KOPT-K1 (cell line): Measurements from ENCODE around the gene SCGN.

Experiments
- H3K27ac ChIP-seq: fragments of 200-600 bp; sonication (generic); 2 replicates; pipeline ENCODE4 v1.5.1; 2016; ENCODE audit warnings: antibody characterized with exemption, mild to moderate bottlenecking, low read depth, low read length; ENCODE audit not compliant: poor library complexity, severe bottlenecking
- H3K36me3 ChIP-seq: fragments of 200-600 bp; sonication (generic); 2 replicates; pipeline ENCODE4 v1.5.1; 2017; ENCODE audit warnings: antibody characterized with exemption, mild to moderate bottlenecking, low read length, moderate library complexity; ENCODE audit not compliant: insufficient read depth
- H3K9me3 ChIP-seq: fragments of 200-600 bp; sonication (generic); 2 replicates; pipeline ENCODE4 v1.5.1; 2017; ENCODE audit warnings: antibody characterized with exemption, low read length, mild to moderate bottlenecking; ENCODE audit not compliant: insufficient read depth, poor library complexity, severe bottlenecking

The SCGN gene

GRCh38 chr6:25628471-25629197 lies 23.4 kb upstream of the SCGN start:
- Histone ChIP-seq H3K9me3 (no peaks in the 10 kb centered on the region), H3K27ac (no peak overlapping the region), H3K36me3 (no peaks in the 10 kb centered on the region)

- Histone ChIP-seq H3K36me3 (no peaks in the 10 kb centered on the region), H3K9me3 (no peaks in the 10 kb centered on the region), H3K27ac (no peak overlapping the region)
Observed at GRCh38 chr6:25629198-25629576, 22.8 kb upstream of the SCGN start.

DNA sequence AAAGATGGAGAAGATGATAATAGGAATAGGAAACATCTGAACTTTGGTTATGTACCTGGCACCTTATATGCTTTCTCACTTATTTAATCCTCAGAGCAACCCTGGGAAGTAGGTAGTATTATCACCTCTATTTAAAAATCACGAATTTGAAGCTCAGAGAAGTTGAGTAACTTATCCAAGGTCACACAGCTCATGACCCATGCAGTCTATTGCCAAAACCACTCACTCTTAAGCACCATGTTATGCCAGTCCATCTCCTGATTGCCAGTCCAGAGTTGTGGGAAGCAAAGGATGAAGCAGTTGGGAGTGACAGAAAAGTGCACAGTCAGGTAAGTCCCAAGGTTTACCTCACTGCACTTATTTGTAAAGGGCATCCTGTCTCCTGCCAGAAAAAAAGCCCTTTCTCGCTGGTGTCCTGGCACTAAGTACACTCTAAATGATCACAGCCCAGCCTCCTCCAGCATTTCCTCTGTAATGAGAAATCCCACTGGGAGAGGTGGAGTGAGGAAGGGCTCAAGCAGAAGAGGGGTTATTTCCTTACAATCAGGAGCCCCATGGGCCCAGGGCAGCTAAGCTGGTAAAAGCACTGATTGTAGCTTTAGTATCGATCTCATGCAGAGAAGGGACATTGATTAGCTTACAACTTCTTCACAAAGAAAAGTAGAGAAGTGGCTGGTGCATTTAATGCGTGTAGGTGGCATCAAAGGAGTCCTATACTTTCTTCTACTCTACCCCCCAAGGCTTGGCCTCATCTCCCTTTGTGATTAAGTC lies 21.3 kb upstream of the SCGN start:
- Histone ChIP-seq H3K27ac (no peak overlapping the region), H3K36me3 (no peaks in the 10 kb centered on the region), H3K9me3 (no peaks in the 10 kb centered on the region)

DNA sequence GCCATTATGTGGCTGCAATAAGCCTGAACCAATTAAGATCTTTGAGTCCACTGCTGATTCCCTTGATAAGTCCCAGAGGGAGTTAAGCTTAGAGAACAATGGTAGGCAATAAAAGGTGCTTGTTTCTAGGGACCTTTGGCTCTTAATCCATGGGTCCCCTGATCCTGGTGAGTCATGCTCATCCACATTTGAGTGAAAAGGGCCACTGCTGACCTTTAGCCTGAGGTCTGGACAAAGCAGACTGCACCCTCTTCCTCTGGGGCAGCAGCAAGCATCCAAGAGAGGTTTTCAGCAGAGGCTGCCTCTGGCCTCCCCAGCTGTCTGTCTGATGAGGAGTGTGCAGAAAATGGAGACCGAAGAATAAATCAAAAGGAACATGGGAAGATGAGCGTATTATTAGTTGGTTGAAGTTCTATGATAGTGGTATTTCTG lies 16.1 kb upstream of the SCGN start:
- H3K27ac ChIP-seq, result no peak overlapping the region
- H3K9me3 ChIP-seq, result no peaks in the 10 kb centered on the region
- H3K36me3 ChIP-seq, result no peaks in the 10 kb centered on the region

- Histone ChIP-seq H3K36me3 (no peaks in the 10 kb centered on the region), H3K27ac (no peak overlapping the region), H3K9me3 (no peaks in the 10 kb centered on the region)
Observed at GRCh38 chr6:25637211-25637610, 14.8 kb upstream of the SCGN start.

DNA sequence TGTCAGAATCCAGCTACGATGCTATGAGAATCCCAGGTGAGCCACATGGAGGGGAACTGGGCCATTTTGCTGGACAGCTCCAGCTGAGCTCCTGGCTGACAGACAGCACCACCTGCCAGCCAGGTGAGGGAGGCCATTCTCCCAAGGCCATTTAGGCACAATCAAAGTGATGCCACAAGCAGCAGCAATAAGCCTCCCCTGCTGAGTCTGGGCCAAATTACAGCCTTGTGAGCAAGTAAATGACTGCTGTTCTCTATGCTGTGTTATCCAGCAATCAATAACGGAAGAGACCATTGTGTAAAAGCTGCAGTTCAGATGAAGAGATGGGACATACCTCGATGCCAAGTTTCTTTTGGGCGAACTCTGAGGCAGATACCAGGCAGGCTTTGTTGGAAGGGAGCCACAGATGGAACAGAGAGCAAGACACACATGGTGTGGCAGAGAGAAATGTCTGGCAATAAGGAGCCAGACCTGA lies 14.0 kb upstream of the SCGN start:
- Histone ChIP-seq H3K9me3 (no peaks in the 10 kb centered on the region), H3K36me3 (no peaks in the 10 kb centered on the region), H3K27ac (no peak overlapping the region)

DNA sequence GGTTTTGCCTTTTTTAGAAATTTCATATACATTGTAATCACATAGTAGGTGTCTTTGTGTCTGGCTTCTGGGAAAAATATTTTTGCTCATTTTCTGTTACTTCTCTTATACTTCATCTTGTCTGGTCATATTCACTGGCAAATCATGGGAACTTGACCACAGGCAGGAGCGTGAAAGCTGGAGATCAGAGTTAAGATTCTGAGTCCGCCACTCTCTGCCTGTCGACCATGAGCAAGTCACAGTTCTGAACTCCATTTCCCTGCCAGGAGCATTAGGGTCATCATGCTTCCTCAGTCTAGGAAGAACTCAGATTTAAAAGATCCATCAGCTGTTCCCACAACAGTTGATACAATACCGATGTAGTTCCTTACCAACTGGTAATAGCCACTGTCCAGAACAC lies 12.4 kb upstream of the SCGN start:
- no peak overlapping the region for H3K27ac ChIP-seq
- H3K9me3 ChIP-seq, result no peaks in the 10 kb centered on the region
- no peaks in the 10 kb centered on the region for H3K36me3 ChIP-seq

DNA sequence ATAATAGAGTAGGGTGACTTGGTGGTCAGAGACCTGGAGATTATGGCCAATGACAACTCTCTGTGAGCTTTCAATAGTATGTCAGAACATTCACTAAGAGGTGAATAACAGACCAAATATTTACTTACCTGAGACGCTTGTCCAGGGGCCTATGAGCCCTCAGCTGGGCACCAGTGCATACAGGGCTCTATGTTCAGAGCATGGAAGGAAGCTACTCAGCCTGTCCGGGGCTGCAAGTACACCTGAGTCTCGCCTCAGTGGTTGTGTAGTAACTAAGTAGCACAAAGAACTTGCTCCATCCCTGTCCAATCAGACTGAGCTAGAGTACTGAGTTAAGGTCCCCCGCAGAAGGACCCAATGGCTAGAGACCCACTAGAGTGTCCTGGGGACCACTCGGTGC lies 11.6 kb upstream of the SCGN start:
- Histone ChIP-seq H3K9me3 (no peaks in the 10 kb centered on the region), H3K27ac (no peak overlapping the region), H3K36me3 (no peaks in the 10 kb centered on the region)

- Histone ChIP-seq H3K27ac (no peak overlapping the region), H3K9me3 (no peaks in the 10 kb centered on the region), H3K36me3 (no peaks in the 10 kb centered on the region)
Observed at GRCh38 chr6:25640891-25641290, 11.1 kb upstream of the SCGN start.

DNA sequence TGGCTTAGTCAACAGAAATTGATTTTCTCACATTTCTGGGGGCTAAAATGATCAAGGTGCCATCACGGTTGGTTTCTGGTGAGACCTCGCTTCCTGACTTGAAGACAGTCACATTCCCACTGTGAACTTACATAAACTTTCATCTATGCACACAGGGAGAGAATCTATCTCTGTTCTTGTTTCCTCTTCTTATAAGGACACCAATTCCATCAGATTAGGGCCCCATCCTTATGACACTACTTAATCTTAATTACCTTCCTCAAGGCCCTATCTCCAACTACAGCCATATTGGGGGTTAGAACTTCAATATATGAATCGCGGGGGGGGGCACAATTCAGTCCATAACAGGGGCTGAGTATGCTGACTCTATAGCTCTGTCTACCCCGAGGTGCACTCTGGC lies 10.6 kb upstream of the SCGN start:
- H3K36me3 ChIP-seq, result no peaks in the 10 kb centered on the region
- no peak overlapping the region for H3K27ac ChIP-seq
- no peaks in the 10 kb centered on the region for H3K9me3 ChIP-seq

GRCh38 chr6:25641940-25642666 lies 9.9 kb upstream of the SCGN start:
- H3K36me3 ChIP-seq, result no peaks in the 10 kb centered on the region
- H3K9me3 ChIP-seq, result no peaks in the 10 kb centered on the region
- no peak overlapping the region for H3K27ac ChIP-seq

DNA sequence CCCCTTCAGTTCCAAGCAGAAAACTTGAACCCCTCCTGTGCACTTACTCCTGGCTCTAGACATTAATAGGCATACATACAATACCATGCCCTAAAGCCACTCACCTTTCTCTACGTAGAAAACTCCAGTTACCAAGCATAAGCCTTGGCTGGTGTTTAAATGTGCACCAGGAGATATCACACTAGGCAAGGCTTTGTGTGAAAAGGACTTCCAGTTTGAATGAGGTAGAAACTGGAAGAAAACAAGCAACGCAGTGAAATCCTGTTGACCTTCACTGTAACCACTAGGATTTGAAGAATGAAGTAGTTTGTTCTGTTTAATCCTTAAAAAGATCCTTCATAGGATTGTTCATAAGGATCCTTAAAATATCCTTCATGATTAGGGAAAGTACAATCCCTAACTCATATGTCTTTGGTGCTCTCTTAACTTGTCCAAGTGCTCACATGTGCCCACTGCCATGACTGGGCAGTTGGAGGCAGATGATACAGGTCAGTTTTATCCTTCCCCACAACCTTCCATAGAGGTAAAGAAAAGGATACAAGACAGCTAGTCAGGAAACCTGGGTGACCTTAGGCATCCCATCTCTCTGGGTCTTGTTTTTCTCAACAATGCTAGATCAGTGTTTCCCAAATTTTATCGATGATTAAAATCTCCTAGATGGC lies 9.2 kb upstream of the SCGN start:
- H3K9me3 ChIP-seq, result no peaks in the 10 kb centered on the region
- H3K36me3 ChIP-seq, result no peaks in the 10 kb centered on the region
- no peak overlapping the region for H3K27ac ChIP-seq

DNA sequence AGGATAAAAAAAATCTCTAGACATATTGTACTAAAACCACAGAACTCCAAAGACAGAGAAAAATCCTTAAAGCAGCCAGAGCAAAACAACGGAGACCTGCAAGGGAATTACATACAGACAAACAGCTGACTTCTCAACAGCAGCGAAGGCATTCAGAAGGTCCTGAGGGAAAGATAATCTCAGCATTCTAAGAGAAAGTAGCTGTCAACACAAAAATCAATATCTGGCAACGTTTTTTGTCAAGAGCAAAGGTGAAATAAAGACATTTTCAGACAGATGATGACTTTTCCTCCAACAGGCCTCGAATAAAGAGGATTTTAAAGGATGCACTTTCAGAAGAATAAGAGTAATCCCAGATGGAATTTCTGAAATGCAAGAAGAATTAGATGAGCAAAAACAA lies 6.1 kb upstream of the SCGN start:
- Histone ChIP-seq H3K9me3 (no peaks in the 10 kb centered on the region), H3K27ac (no peak overlapping the region), H3K36me3 (no peaks in the 10 kb centered on the region)

DNA sequence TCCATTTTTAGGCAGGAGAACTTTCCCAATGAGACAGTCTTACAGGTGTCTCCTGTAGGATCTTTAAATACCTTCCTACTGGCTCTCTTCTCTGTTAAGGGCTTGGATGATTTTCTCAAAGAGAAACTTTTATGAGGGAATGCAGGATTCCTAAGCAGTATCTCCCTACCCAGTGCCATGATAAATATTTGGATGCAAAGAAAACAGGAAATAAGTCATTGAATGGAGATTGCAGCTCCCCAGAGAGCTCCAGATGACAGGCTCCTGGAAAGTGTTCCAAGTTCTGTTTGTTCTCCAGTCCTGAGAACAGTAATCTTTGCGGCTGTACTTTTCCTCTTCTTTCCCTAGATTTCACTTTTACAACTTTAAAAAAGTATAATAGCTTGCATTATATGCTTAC lies 2.4 kb upstream of the SCGN start:
- no peaks in the 10 kb centered on the region for H3K36me3 ChIP-seq
- no peak overlapping the region for H3K27ac ChIP-seq
- H3K9me3 ChIP-seq, result no peaks in the 10 kb centered on the region

GRCh38 chr6:25655723-25656122 lies 3.7 kb downstream of the SCGN start:
- no peak overlapping the region for H3K27ac ChIP-seq
- H3K9me3 ChIP-seq, result no peaks in the 10 kb centered on the region
- H3K36me3 ChIP-seq, result no peaks in the 10 kb centered on the region
